Measurements from ENCODE around the gene WASHC4.

Gene WASHC4

DNA sequence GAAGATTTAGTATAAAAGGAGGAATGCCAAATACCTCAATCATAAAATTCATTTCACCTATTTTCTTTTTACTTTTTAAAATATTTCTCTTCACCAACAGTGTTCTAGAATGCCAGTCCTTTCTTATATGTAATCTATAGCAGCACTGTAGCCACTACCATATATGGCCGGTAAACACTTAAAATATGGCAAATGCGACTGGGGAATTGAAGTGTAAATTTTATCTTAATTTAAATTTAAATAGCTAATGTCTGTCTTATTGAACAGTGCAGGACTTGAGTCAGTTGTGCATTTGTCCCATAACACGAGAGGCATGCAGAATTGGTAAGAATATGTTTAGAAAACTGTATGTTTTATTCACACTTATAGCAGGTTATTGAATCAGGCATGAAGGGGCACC lies 50.1 kb downstream of the WASHC4 start:
- no peak for TF ChIP-seq EZH2 (IDR thresholded peaks at IDR 0.05; ENCODE audit: borderline replicate concordance, low read length)
- TF ChIP-seq, protein P1, sequence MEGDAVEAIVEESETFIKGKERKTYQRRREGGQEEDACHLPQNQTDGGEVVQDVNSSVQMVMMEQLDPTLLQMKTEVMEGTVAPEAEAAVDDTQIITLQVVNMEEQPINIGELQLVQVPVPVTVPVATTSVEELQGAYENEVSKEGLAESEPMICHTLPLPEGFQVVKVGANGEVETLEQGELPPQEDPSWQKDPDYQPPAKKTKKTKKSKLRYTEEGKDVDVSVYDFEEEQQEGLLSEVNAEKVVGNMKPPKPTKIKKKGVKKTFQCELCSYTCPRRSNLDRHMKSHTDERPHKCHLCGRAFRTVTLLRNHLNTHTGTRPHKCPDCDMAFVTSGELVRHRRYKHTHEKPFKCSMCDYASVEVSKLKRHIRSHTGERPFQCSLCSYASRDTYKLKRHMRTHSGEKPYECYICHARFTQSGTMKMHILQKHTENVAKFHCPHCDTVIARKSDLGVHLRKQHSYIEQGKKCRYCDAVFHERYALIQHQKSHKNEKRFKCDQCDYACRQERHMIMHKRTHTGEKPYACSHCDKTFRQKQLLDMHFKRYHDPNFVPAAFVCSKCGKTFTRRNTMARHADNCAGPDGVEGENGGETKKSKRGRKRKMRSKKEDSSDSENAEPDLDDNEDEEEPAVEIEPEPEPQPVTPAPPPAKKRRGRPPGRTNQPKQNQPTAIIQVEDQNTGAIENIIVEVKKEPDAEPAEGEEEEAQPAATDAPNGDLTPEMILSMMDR (IDR thresholded peaks at IDR 0.05; ENCODE audit: low read length), result no peak
- Histone ChIP-seq H3K9me2 (ENCODE audit: low read depth, low read length) (no peaks in the 10 kb centered on the region), H3K27me3 (ENCODE audit: insufficient read depth, low read length) (no peaks in the 10 kb centered on the region), H3K79me2 (ENCODE audit: insufficient read depth, low read length) (no peaks in the 10 kb centered on the region), H3K27ac (ENCODE audit: low read depth, low read length, poor library complexity, severe bottlenecking) (no peak overlapping the region), H3K4me2 (ENCODE audit: low read length) (no peak overlapping the region), H3K9ac (ENCODE audit: low read length) (no peak overlapping the region), H3K4me1 (ENCODE audit: insufficient read depth, low read length, severe bottlenecking) (no peaks in the 10 kb centered on the region), H3K36me3 (ENCODE audit: insufficient read depth, low read length) (peaks cover 48% of the 10 kb centered on the region), H3F3A (ENCODE audit: insufficient read depth, low read length) (no peaks in the 10 kb centered on the region), H4K20me1 (ENCODE audit: insufficient read depth, low read length) (no peaks in the 10 kb centered on the region), H3K9me3 (ENCODE audit: low read length) (no peaks in the 10 kb centered on the region), H2AFZ (ENCODE audit: low read length) (no peak overlapping the region), H3K4me3 (ENCODE audit: low read depth, low read length, poor library complexity, severe bottlenecking) (no peak overlapping the region)

- H2AFZ ChIP-seq (ENCODE audit: low read length), result no peak overlapping the region
- H3K4me3 ChIP-seq (ENCODE audit: low read depth, low read length, poor library complexity, severe bottlenecking), result no peak overlapping the region
- no peak overlapping the region for H3K9ac ChIP-seq (ENCODE audit: low read length)
- H3K4me1 ChIP-seq (ENCODE audit: insufficient read depth, low read length, severe bottlenecking), result no peaks in the 10 kb centered on the region
- H3K9me3 ChIP-seq (ENCODE audit: low read length), result no peaks in the 10 kb centered on the region
- H3K79me2 ChIP-seq (ENCODE audit: insufficient read depth, low read length), result no peaks in the 10 kb centered on the region
- no peak for TF ChIP-seq EZH2 (IDR thresholded peaks at IDR 0.05; ENCODE audit: borderline replicate concordance, low read length)
- TF ChIP-seq, protein P1 (IDR thresholded peaks at IDR 0.05; ENCODE audit: low read length), result no peak
- no peak overlapping the region for H3K4me2 ChIP-seq (ENCODE audit: low read length)
- H3K27ac ChIP-seq (ENCODE audit: low read depth, low read length, poor library complexity, severe bottlenecking), result no peak overlapping the region
- no peaks in the 10 kb centered on the region for H3F3A ChIP-seq (ENCODE audit: insufficient read depth, low read length)
- no peaks in the 10 kb centered on the region for H4K20me1 ChIP-seq (ENCODE audit: insufficient read depth, low read length)
- peaks cover 46% of the 10 kb centered on the region for H3K36me3 ChIP-seq (ENCODE audit: insufficient read depth, low read length)
- no peaks in the 10 kb centered on the region for H3K9me2 ChIP-seq (ENCODE audit: low read depth, low read length)
- no peaks in the 10 kb centered on the region for H3K27me3 ChIP-seq (ENCODE audit: insufficient read depth, low read length)
Measured at GRCh38 chr12:105158876-105159275, 51.3 kb downstream of the WASHC4 start.

- Histone ChIP-seq H3K9ac (ENCODE audit: low read length) (no peak overlapping the region), H3K27me3 (ENCODE audit: insufficient read depth, low read length) (no peaks in the 10 kb centered on the region), H2AFZ (ENCODE audit: low read length) (no peak overlapping the region), H3K4me2 (ENCODE audit: low read length) (no peak overlapping the region), H3K9me3 (ENCODE audit: low read length) (no peaks in the 10 kb centered on the region), H3F3A (ENCODE audit: insufficient read depth, low read length) (no peaks in the 10 kb centered on the region), H3K79me2 (ENCODE audit: insufficient read depth, low read length) (no peaks in the 10 kb centered on the region), H3K9me2 (ENCODE audit: low read depth, low read length) (no peaks in the 10 kb centered on the region), H4K20me1 (ENCODE audit: insufficient read depth, low read length) (no peaks in the 10 kb centered on the region), H3K4me1 (ENCODE audit: insufficient read depth, low read length, severe bottlenecking) (no peaks in the 10 kb centered on the region), H3K36me3 (ENCODE audit: insufficient read depth, low read length) (peaks cover 58% of the 10 kb centered on the region), H3K27ac (ENCODE audit: low read depth, low read length, poor library complexity, severe bottlenecking) (no peak overlapping the region), H3K4me3 (ENCODE audit: low read depth, low read length, poor library complexity, severe bottlenecking) (no peak overlapping the region)
- TF ChIP-seq EZH2 (IDR thresholded peaks at IDR 0.05; ENCODE audit: borderline replicate concordance, low read length), result no peak
- TF ChIP-seq, protein P1 (IDR thresholded peaks at IDR 0.05; ENCODE audit: low read length), result no peak
Measured at GRCh38 chr12:105162174-105162573, 54.6 kb downstream of the WASHC4 start.
